ENCODE results near the gene MICAL3. TPM values are rescaled to one million over a fixed set of nuclear protein-coding genes. Genes with fewer than 3 reads are reported as not detected.

Gene MICAL3
- total RNA-seq, 4 donors from 2014 or later = 84.2 to 290 (median 151) TPM

GRCh38 chr22:17888439-17888838 is 135.9 kb downstream of the MICAL3 start:
- in situ Hi-C loops (cut with MboI; ENCODE audit: low pct_ligation_motif_present in 1 of 4, low pct_unique_long_range_greater_than_20kb in 1 of 4, low sequenced_read_pairs in 3 of 4) (no loop called here), intact Hi-C loops (cut with DNase I; ENCODE audit: low total_unique reads) (loop anchor here (10.0 kb wide), 1 partner anchor 64 kb away; no protein-coding TSS in a partner anchor)
- no peak for DNase-seq
- H3K9me3 ChIP-seq = no peaks in the 10 kb centered on the region
- TF ChIP-seq CTCF (IDR thresholded peaks at IDR 0.05) (no peak), POLR2A (IDR thresholded peaks at IDR 0.05) (no peak), POLR2AphosphoS5 (IDR thresholded peaks at IDR 0.05) (no peak), EP300 (IDR thresholded peaks at IDR 0.05; ENCODE audit: low read depth) (no peak)
- no peak overlapping the region for H3K27ac ChIP-seq
- 90 to 94% methylated on average over 10 to 12 of the region's 12 CpGs for WGBS, 2 donors (ENCODE audit: low coverage in 1 of 2)
- peaks cover 12 to 41% (median 33%) of the 10 kb centered on the region in 4 donors for H3K4me1 ChIP-seq
- H3K4me3 ChIP-seq = no peak overlapping the region
- H3K27me3 ChIP-seq = no peaks in the 10 kb centered on the region
- H3K36me3 ChIP-seq = peaks cover 0 to 51% (median 11%) of the 10 kb centered on the region in 4 donors

GRCh38 chr22:17884893-17885292 is 139.5 kb downstream of the MICAL3 start:
- WGBS, 2 donors (ENCODE audit: low coverage in 1 of 2) = 52 to 88% methylated on average over 2 to 8 of the region's 8 CpGs
- intact Hi-C loops (cut with DNase I; ENCODE audit: low total_unique reads) (loop anchor here (10.0 kb wide), 1 partner anchor 60 kb away; no protein-coding TSS in a partner anchor), in situ Hi-C loops (cut with MboI; ENCODE audit: low pct_ligation_motif_present in 1 of 4, low pct_unique_long_range_greater_than_20kb in 1 of 4, low sequenced_read_pairs in 3 of 4) (no loop called here)
- Histone ChIP-seq H3K27ac (no peak overlapping the region), H3K27me3 (no peaks in the 10 kb centered on the region), H3K36me3 (peaks cover 0 to 57% (median 14%) of the 10 kb centered on the region in 4 donors), H3K9me3 (no peaks in the 10 kb centered on the region), H3K4me1 (peaks cover 2 to 7% (median 4%) of the 10 kb centered on the region in 4 donors), H3K4me3 (no peak overlapping the region)
- no peak for TF ChIP-seq EP300 (IDR thresholded peaks at IDR 0.05; ENCODE audit: low read depth)
- no peak for TF ChIP-seq POLR2A (IDR thresholded peaks at IDR 0.05)
- no peak for TF ChIP-seq CTCF (IDR thresholded peaks at IDR 0.05)
- no peak for TF ChIP-seq POLR2AphosphoS5 (IDR thresholded peaks at IDR 0.05)
- no peak for DNase-seq

- TF ChIP-seq CTCF (IDR thresholded peaks at IDR 0.05) (no peak), POLR2A (IDR thresholded peaks at IDR 0.05) (no peak), EP300 (IDR thresholded peaks at IDR 0.05; ENCODE audit: low read depth) (no peak), POLR2AphosphoS5 (IDR thresholded peaks at IDR 0.05) (no peak)
- no peak overlapping the region for H3K27ac ChIP-seq
- in situ Hi-C loops (cut with MboI; ENCODE audit: low pct_ligation_motif_present in 1 of 4, low pct_unique_long_range_greater_than_20kb in 1 of 4, low sequenced_read_pairs in 3 of 4) = no loop called here
- 38 to 75% methylated on average over 3 to 6 of the region's 6 CpGs for WGBS, 2 donors (ENCODE audit: low coverage in 1 of 2)
- H3K36me3 ChIP-seq = peaks cover 0 to 60% (median 14%) of the 10 kb centered on the region in 4 donors
- no peak for DNase-seq
- H3K4me3 ChIP-seq = no peak overlapping the region
- no peaks in the 10 kb centered on the region for H3K27me3 ChIP-seq
- no peaks in the 10 kb centered on the region for H3K9me3 ChIP-seq
- no peaks in the 10 kb centered on the region for H3K4me1 ChIP-seq
- intact Hi-C loops (cut with DNase I; ENCODE audit: low total_unique reads) = loop anchor here (10.0 kb wide), 1 partner anchor 59 kb away; no protein-coding TSS in a partner anchor
Observed at GRCh38 chr22:17884084-17884483, 140.3 kb downstream of the MICAL3 start.

GRCh38 chr22:17883356-17883755 is 141.0 kb downstream of the MICAL3 start:
- intact Hi-C loops (cut with DNase I; ENCODE audit: low total_unique reads) = loop anchor here (10.0 kb wide), 1 partner anchor 59 kb away; no protein-coding TSS in a partner anchor
- 91% methylated on average over 9 of the region's 9 CpGs; no CpG with 5 or more reads in 1 of the 2 donors for WGBS, 2 donors (ENCODE audit: low coverage in 1 of 2)
- no peak for DNase-seq
- no peaks in the 10 kb centered on the region for H3K4me1 ChIP-seq
- H3K36me3 ChIP-seq = peaks cover 0 to 53% (median 14%) of the 10 kb centered on the region in 4 donors
- in situ Hi-C loops (cut with MboI; ENCODE audit: low pct_ligation_motif_present in 1 of 4, low pct_unique_long_range_greater_than_20kb in 1 of 4, low sequenced_read_pairs in 3 of 4) = no loop called here
- no peak overlapping the region for H3K27ac ChIP-seq
- H3K27me3 ChIP-seq = no peaks in the 10 kb centered on the region
- TF ChIP-seq EP300 (IDR thresholded peaks at IDR 0.05; ENCODE audit: low read depth) = no peak
- TF ChIP-seq POLR2A (IDR thresholded peaks at IDR 0.05) = no peak
- no peak for TF ChIP-seq CTCF (IDR thresholded peaks at IDR 0.05)
- no peaks in the 10 kb centered on the region for H3K9me3 ChIP-seq
- H3K4me3 ChIP-seq = no peak overlapping the region
